HepG2 (cell line): Measurements from ENCODE around the gene ANKRD49. TPM values are rescaled to one million over a fixed set of nuclear protein-coding genes. Genes with fewer than 3 reads are reported as not detected.

Source experiments
- ATAC-seq: fragments of 200-7000 bp; cut with Tn5 transposase; 3 replicates; pipeline ENCODE4 v1.9.1; 2020; ENCODE audit warnings: mild to moderate bottlenecking, moderate library complexity
- BruUV-seq: library from RNA; stranded (reverse); fragments of 400-500 nt; replicated peaks from 2 replicates; lab custom pipeline; 2021; lab: Mats Ljungman, UMichigan
- CTCF ChIA-PET: fragments of 300-600 bp; formaldehyde crosslinking; extraction: SDS; loops from one replicate; lab custom pipeline; 2021; ENCODE audit warnings: low total read pairs, inconsistent platforms, low intra/inter-chr PET ratio; lab: Yijun Ruan, JAX
- POLR2A ChIA-PET: fragments of 350-600 bp; sonication (Branson Sonifier 250); formaldehyde crosslinking; loops from one replicate; lab custom pipeline; 2020; ENCODE audit warnings: antibody characterized with exemption, inconsistent platforms; lab: Yijun Ruan, JAX
- DNase-seq: peaks from one replicate; pipeline ENCODE4 v3.0.0-alpha.2; 2015; ENCODE audit warnings: low spot score
- FAIRE-seq: peaks from 3 replicates; lab custom pipeline; 2011; peaks lifted over from hg19 to GRCh38; lab: Jason Lieb, UNC
- H2AFZ ChIP-seq: one replicate; pipeline ENCODE4 v1.6.1; 2011; ENCODE audit warnings: low read length, inconsistent platforms
- H3K27ac ChIP-seq: fragments of 300-600 bp; 3 replicates; pipeline ENCODE4 v1.8.0; 2011; ENCODE audit warnings: mixed run types, mild to moderate bottlenecking, mixed read lengths, low read length, inconsistent platforms; ENCODE audit not compliant: insufficient read depth; ENCODE audit errors: extremely low read length
- H3K27me3 ChIP-seq, 2 experiments: fragments of 200-600 bp in 1 of 2; 2 replicates in 1 of 2; 3 replicates in 1 of 2; pipeline versions ENCODE4 v1.6.0 to v1.8.0; 2011; ENCODE audit warnings: low read length in 2 of 2, mild to moderate bottlenecking in 2 of 2, moderate library complexity in 2 of 2, inconsistent platforms in 1 of 2; ENCODE audit not compliant: insufficient read depth in 2 of 2, control insufficient read depth in 1 of 2
- H3K36me3 ChIP-seq, 2 experiments: fragments of 200-600 bp in 1 of 2; replicated peaks in 1 of 2; 2 replicates in 1 of 2; 3 replicates in 1 of 2; pipeline versions ENCODE4 v1.5.1 to v1.8.0; 2011; ENCODE audit warnings: low read length in 2 of 2, inconsistent platforms in 1 of 2; ENCODE audit not compliant: insufficient read depth in 2 of 2, control insufficient read depth in 1 of 2
- H3K4me1 ChIP-seq: 2 replicates; pipeline ENCODE4 v1.5.1; 2012; ENCODE audit warnings: low read length, inconsistent platforms; ENCODE audit not compliant: insufficient read depth
- H3K4me2 ChIP-seq: 2 replicates; pipeline ENCODE4 v1.6.0; 2011; ENCODE audit warnings: low read depth, low read length, inconsistent platforms
- H3K4me3 ChIP-seq, 3 experiments: fragments of 200-600 bp in 1 of 3; sonication (generic), shearing (Covaris generic) in 1 of 3; replicated peaks in 1 of 3; 2 replicates each; pipeline ENCODE4 v1.5.1; 2011 to 2016; ENCODE audit warnings: low read length in 3 of 3, inconsistent platforms in 2 of 3, low read depth in 2 of 3, mild to moderate bottlenecking in 2 of 3, control low read depth in 1 of 3, mixed read lengths in 1 of 3; ENCODE audit not compliant: insufficient read depth in 1 of 3
- H3K79me2 ChIP-seq: one replicate; pipeline ENCODE4 v1.6.1; 2011; ENCODE audit warnings: low read length, inconsistent platforms; ENCODE audit not compliant: insufficient read depth
- H3K9ac ChIP-seq: 2 replicates; pipeline ENCODE4 v1.6.0; 2011; ENCODE audit warnings: mild to moderate bottlenecking, low read depth, low read length, inconsistent platforms; ENCODE audit not compliant: insufficient read depth
- H3K9me3 ChIP-seq: 2 replicates; pipeline ENCODE4 v1.5.1; 2012; ENCODE audit warnings: mild to moderate bottlenecking, low read length
- H4K20me1 ChIP-seq: 2 replicates; pipeline ENCODE4 v1.6.0; 2011; ENCODE audit warnings: inconsistent platforms, mild to moderate bottlenecking, low read length, moderate library complexity; ENCODE audit not compliant: insufficient read depth
- ATM ChIP-seq: fragments of 450-650 bp; IDR thresholded peaks from 2 replicates; pipeline ENCODE4 v1.7.1; 2017; ENCODE audit warnings: mild to moderate bottlenecking, borderline replicate concordance
- TERF1 ChIP-seq: sonication (generic); formaldehyde crosslinking; IDR thresholded peaks from 2 replicates; pipeline ENCODE4 v1.8.0; 2022; ENCODE audit warnings: mild to moderate bottlenecking, missing genetic modification reagents, moderate library complexity
- ZNF205 ChIP-seq: IDR thresholded peaks from 2 replicates; pipeline ENCODE4 v1.6.1; 2018; ENCODE audit warnings: missing biosample characterization, missing genetic modification reagents
- ZNF234 ChIP-seq: sonication (generic); formaldehyde crosslinking; conservative IDR thresholded peaks from 2 replicates; pipeline ENCODE4 v1.5.1; 2020; ENCODE audit warnings: mild to moderate bottlenecking, missing genetic modification reagents
- WGBS: methylation state at CpG from one replicate; pipeline ENCODE4 v1.1.6; 2017; ENCODE audit warnings: low lambda C conversion rate; 5-methylcytosine and 5-hydroxymethylcytosine counted together
- in situ Hi-C: cut with HindIII; loops from 2 replicates; pipeline ENCODE4 v1.10.0; 2017; ENCODE audit warnings: low pct_unique_long_range_greater_than_20kb; ENCODE audit not compliant: extremely low pct_ligation_motif_present
- intact Hi-C: fragments of 100-400 bp; cut with micrococcal nuclease; formaldehyde crosslinking; loops from one replicate; pipeline ENCODE4 v1.10.0; 2022; ENCODE audit not compliant: unreplicated experiment
- polyA plus RNA-seq, 8 experiments: library from polyadenylated mRNA; depleted of rRNA in 3 of 8; stranded (reverse) in 7 of 8; unstranded in 1 of 8; fragments of >200 nt; fragmentation: Illumina TruSeq in 4 of 8; extraction: Trizol in 4 of 8; gene quantifications; 2 replicates each; pipeline versions ENCODE4 v1.2.1 to v1.2.3, GENCODE V29; 2011 to 2016; ENCODE audit warnings: low read depth in 4 of 8, missing spikeins in 1 of 8, mixed read lengths in 1 of 8; ENCODE audit not compliant: insufficient read depth in 1 of 8
- total RNA-seq, 5 experiments: library from RNA; depleted of rRNA; stranded (reverse); fragments of >200 nt; fragmentation: Illumina TruSeq; extraction: Trizol; gene quantifications; 2 replicates each; pipeline ENCODE4 v1.2.3, GENCODE V29; 2016; ENCODE audit warnings: low read depth in 1 of 5
- TF ChIP-seq, protein P1 (sequence below), 2 experiments: sonication (generic) in 1 of 2; formaldehyde crosslinking in 1 of 2; IDR thresholded peaks; 2 replicates each; pipeline versions ENCODE4 v1.4.0 to v1.6.1; 2016 to 2020; ENCODE audit warnings: borderline replicate concordance in 1 of 2, low read depth in 1 of 2, mild to moderate bottlenecking in 1 of 2, missing genetic modification reagents in 1 of 2
- TF ChIP-seq, protein P2 (sequence below): sonication (generic); IDR thresholded peaks from 2 replicates; pipeline ENCODE4 v1.6.1; 2016; ENCODE audit warnings: low read depth, borderline replicate concordance

ANKRD49 gene
- total and polyA plus RNA-seq, 2 of the 13 experiments (the other 11 are each of a cell fraction or from before 2014, with no cell fraction given): 14.2 to 14.3 TPM

GRCh38 chr11:94477624-94478023 is 16.2 kb upstream of the ANKRD49 start:
- H4K20me1 ChIP-seq: no peaks in the 10 kb centered on the region
- 98% methylated on average over 2 of the region's 2 CpGs for whole genome bisulfite sequencing
- no peaks in the 10 kb centered on the region for H3K9me3 ChIP-seq
- no TSS peak for BruUV-seq
- no peak overlapping the region for H3K27ac ChIP-seq
- no peak overlapping the region for H3K4me3 ChIP-seq
- POLR2A ChIA-PET: no interaction called here
- DNase-seq (no peak), ATAC-seq (no peak), FAIRE-seq (no peak)
- peaks cover 3 to 31% of the 10 kb centered on the region in 2 experiments for H3K36me3 ChIP-seq
- H3K4me2 ChIP-seq: no peak overlapping the region
- no peak overlapping the region for H2AFZ ChIP-seq
- TF ChIP-seq, protein P1, sequence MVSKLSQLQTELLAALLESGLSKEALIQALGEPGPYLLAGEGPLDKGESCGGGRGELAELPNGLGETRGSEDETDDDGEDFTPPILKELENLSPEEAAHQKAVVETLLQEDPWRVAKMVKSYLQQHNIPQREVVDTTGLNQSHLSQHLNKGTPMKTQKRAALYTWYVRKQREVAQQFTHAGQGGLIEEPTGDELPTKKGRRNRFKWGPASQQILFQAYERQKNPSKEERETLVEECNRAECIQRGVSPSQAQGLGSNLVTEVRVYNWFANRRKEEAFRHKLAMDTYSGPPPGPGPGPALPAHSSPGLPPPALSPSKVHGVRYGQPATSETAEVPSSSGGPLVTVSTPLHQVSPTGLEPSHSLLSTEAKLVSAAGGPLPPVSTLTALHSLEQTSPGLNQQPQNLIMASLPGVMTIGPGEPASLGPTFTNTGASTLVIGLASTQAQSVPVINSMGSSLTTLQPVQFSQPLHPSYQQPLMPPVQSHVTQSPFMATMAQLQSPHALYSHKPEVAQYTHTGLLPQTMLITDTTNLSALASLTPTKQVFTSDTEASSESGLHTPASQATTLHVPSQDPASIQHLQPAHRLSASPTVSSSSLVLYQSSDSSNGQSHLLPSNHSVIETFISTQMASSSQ (IDR thresholded peaks at IDR 0.05; ENCODE audit: low read depth): no peak
- TF ChIP-seq, protein P1 (CRISPR knock-in tag; IDR thresholded peaks at IDR 0.05; ENCODE audit: borderline replicate concordance): no peak
- TF ChIP-seq ZNF205 (CRISPR knock-in tag) (no peak), ATM (no peak), TERF1 (CRISPR knock-in tag) (no peak), ZNF234 (no peak)
- TF ChIP-seq, protein P2, sequence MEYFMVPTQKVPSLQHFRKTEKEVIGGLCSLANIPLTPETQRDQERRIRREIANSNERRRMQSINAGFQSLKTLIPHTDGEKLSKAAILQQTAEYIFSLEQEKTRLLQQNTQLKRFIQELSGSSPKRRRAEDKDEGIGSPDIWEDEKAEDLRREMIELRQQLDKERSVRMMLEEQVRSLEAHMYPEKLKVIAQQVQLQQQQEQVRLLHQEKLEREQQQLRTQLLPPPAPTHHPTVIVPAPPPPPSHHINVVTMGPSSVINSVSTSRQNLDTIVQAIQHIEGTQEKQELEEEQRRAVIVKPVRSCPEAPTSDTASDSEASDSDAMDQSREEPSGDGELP: no peak
- no peak overlapping the region for H3K9ac ChIP-seq
- H3K79me2 ChIP-seq: no peaks in the 10 kb centered on the region
- no peaks in the 10 kb centered on the region for H3K27me3 ChIP-seq
- H3K4me1 ChIP-seq: no peaks in the 10 kb centered on the region
- intact Hi-C loops (no loop called here), in situ Hi-C loops (no loop called here)
- CTCF ChIA-PET: no interaction called here
